ENCODE measurements around the gene BRF1.
"Not testable (repeated sequence)": the region's sequence is repeated elsewhere in the genome, so short reads cannot be mapped to it uniquely, and the experiment has no call there.

Gene BRF1

GRCh38 chr14:105337966-105338741 lies 37.4 kb upstream of the BRF1 start:
- peaks cover 66% of the 10 kb centered on the region for H3K4me1 ChIP-seq (ENCODE audit: control insufficient read depth, insufficient read depth, low read length)

GRCh38 chr14:105337433-105337832 lies 36.6 kb upstream of the BRF1 start:
- H3K27ac ChIP-seq (ENCODE audit: low read length), result no peak overlapping the region
- H3K9me3 ChIP-seq (ENCODE audit: control insufficient read depth in 2 of 2, low read length in 2 of 2), result no peaks in the 10 kb centered on the region
- peaks cover 63% of the 10 kb centered on the region for H3K4me1 ChIP-seq (ENCODE audit: control insufficient read depth, insufficient read depth, low read length)
- H3K36me3 ChIP-seq (ENCODE audit: control insufficient read depth in 2 of 2, insufficient read depth in 2 of 2, low read length in 2 of 2), result no peaks in the 10 kb centered on the region
- no peak overlapping the region for H3K9ac ChIP-seq (ENCODE audit: low read length in 2 of 2)
- H3K4me3 ChIP-seq (ENCODE audit: low read length in 2 of 2), result no peak overlapping the region
- H3K27me3 ChIP-seq (ENCODE audit: control insufficient read depth in 1 of 2, insufficient read depth in 2 of 2, low read length in 2 of 2), result no peaks in the 10 kb centered on the region

More at GRCh38 chr14:105337966-105338741, 37.4 kb upstream of the BRF1 start:
- H3K27me3 ChIP-seq (ENCODE audit: control insufficient read depth in 1 of 2, insufficient read depth in 2 of 2, low read length in 2 of 2), result no peaks in the 10 kb centered on the region
- H3K4me3 ChIP-seq (ENCODE audit: low read length in 2 of 2), result no peak overlapping the region
- no peak overlapping the region for H3K9ac ChIP-seq (ENCODE audit: low read length in 2 of 2)
- H3K9me3 ChIP-seq (ENCODE audit: control insufficient read depth in 2 of 2, low read length in 2 of 2), result no peaks in the 10 kb centered on the region
- H3K27ac ChIP-seq (ENCODE audit: low read length), result peak overlapping the region; percentile 49
- no peaks in the 10 kb centered on the region for H3K36me3 ChIP-seq (ENCODE audit: control insufficient read depth in 2 of 2, insufficient read depth in 2 of 2, low read length in 2 of 2)

GRCh38 chr14:105336477-105337287 lies 35.9 kb upstream of the BRF1 start:
- H3K27ac ChIP-seq (ENCODE audit: low read length), result no peak overlapping the region
- H3K36me3 ChIP-seq (ENCODE audit: control insufficient read depth in 2 of 2, insufficient read depth in 2 of 2, low read length in 2 of 2), result no peaks in the 10 kb centered on the region
- H3K9me3 ChIP-seq (ENCODE audit: control insufficient read depth in 2 of 2, low read length in 2 of 2), result no peaks in the 10 kb centered on the region
- peaks cover 59% of the 10 kb centered on the region for H3K4me1 ChIP-seq (ENCODE audit: control insufficient read depth, insufficient read depth, low read length)
- H3K9ac ChIP-seq (ENCODE audit: low read length in 2 of 2), result no peak overlapping the region
- no peak overlapping the region for H3K4me3 ChIP-seq (ENCODE audit: low read length in 2 of 2)
- H3K27me3 ChIP-seq (ENCODE audit: control insufficient read depth in 1 of 2, insufficient read depth in 2 of 2, low read length in 2 of 2), result no peaks in the 10 kb centered on the region

- H3K9ac ChIP-seq (ENCODE audit: low read length in 2 of 2), result no peak overlapping the region
- H3K9me3 ChIP-seq (ENCODE audit: control insufficient read depth in 2 of 2, low read length in 2 of 2), result no peaks in the 10 kb centered on the region
- H3K4me1 ChIP-seq (ENCODE audit: control insufficient read depth, insufficient read depth, low read length), result peaks cover 52% of the 10 kb centered on the region
- no peaks in the 10 kb centered on the region for H3K27me3 ChIP-seq (ENCODE audit: control insufficient read depth in 1 of 2, insufficient read depth in 2 of 2, low read length in 2 of 2)
- H3K27ac ChIP-seq (ENCODE audit: low read length), result no peak overlapping the region
- no peaks in the 10 kb centered on the region for H3K36me3 ChIP-seq (ENCODE audit: control insufficient read depth in 2 of 2, insufficient read depth in 2 of 2, low read length in 2 of 2)
- no peak overlapping the region for H3K4me3 ChIP-seq (ENCODE audit: low read length in 2 of 2)
Measured at GRCh38 chr14:105335735-105336476, 35.1 kb upstream of the BRF1 start.

- not testable (repeated sequence) for H3K36me3 ChIP-seq (ENCODE audit: control insufficient read depth in 2 of 2, insufficient read depth in 2 of 2, low read length in 2 of 2); H3K4me3 ChIP-seq (ENCODE audit: low read length in 2 of 2); H3K27ac ChIP-seq (ENCODE audit: low read length); H3K9me3 ChIP-seq (ENCODE audit: control insufficient read depth in 2 of 2, low read length in 2 of 2); H3K27me3 ChIP-seq (ENCODE audit: control insufficient read depth in 1 of 2, insufficient read depth in 2 of 2, low read length in 2 of 2); H3K9ac ChIP-seq (ENCODE audit: low read length in 2 of 2)
- peaks cover 47% of the 10 kb centered on the region for H3K4me1 ChIP-seq (ENCODE audit: control insufficient read depth, insufficient read depth, low read length)
Measured at GRCh38 chr14:105335231-105335542, 34.4 kb upstream of the BRF1 start.

- no peak overlapping the region for H3K9ac ChIP-seq (ENCODE audit: low read length in 2 of 2)
- no peaks in the 10 kb centered on the region for H3K9me3 ChIP-seq (ENCODE audit: control insufficient read depth in 2 of 2, low read length in 2 of 2)
- no peaks in the 10 kb centered on the region for H3K27me3 ChIP-seq (ENCODE audit: control insufficient read depth in 1 of 2, insufficient read depth in 2 of 2, low read length in 2 of 2)
- H3K36me3 ChIP-seq (ENCODE audit: control insufficient read depth in 2 of 2, insufficient read depth in 2 of 2, low read length in 2 of 2), result no peaks in the 10 kb centered on the region
- no peak overlapping the region for H3K4me3 ChIP-seq (ENCODE audit: low read length in 2 of 2)
- H3K4me1 ChIP-seq (ENCODE audit: control insufficient read depth, insufficient read depth, low read length), result peaks cover 46% of the 10 kb centered on the region
- no peak overlapping the region for H3K27ac ChIP-seq (ENCODE audit: low read length)
Measured at GRCh38 chr14:105334383-105335230, 33.8 kb upstream of the BRF1 start.

- Histone ChIP-seq H3K9me3 (ENCODE audit: control insufficient read depth in 2 of 2, low read length in 2 of 2) (no peaks in the 10 kb centered on the region), H3K9ac (ENCODE audit: low read length in 2 of 2) (no peak overlapping the region), H3K36me3 (ENCODE audit: control insufficient read depth in 2 of 2, insufficient read depth in 2 of 2, low read length in 2 of 2) (no peaks in the 10 kb centered on the region), H3K27ac (ENCODE audit: low read length) (no peak overlapping the region), H3K27me3 (ENCODE audit: control insufficient read depth in 1 of 2, insufficient read depth in 2 of 2, low read length in 2 of 2) (no peaks in the 10 kb centered on the region), H3K4me1 (ENCODE audit: control insufficient read depth, insufficient read depth, low read length) (peaks cover 42% of the 10 kb centered on the region), H3K4me3 (ENCODE audit: low read length in 2 of 2) (no peak overlapping the region)
Measured at GRCh38 chr14:105333613-105334364, 33.0 kb upstream of the BRF1 start.

GRCh38 chr14:105333020-105333490 lies 32.3 kb upstream of the BRF1 start:
- peak overlapping the region in 1 of 2 donors; percentile 6 for H3K9ac ChIP-seq (ENCODE audit: low read length in 2 of 2)
- H3K36me3 ChIP-seq (ENCODE audit: control insufficient read depth in 2 of 2, insufficient read depth in 2 of 2, low read length in 2 of 2), result no peaks in the 10 kb centered on the region
- H3K4me1 ChIP-seq (ENCODE audit: control insufficient read depth, insufficient read depth, low read length), result peaks cover 35% of the 10 kb centered on the region

GRCh38 chr14:105332350-105332874 lies 31.6 kb upstream of the BRF1 start:
- Histone ChIP-seq H3K36me3 (ENCODE audit: control insufficient read depth in 2 of 2, insufficient read depth in 2 of 2, low read length in 2 of 2) (no peaks in the 10 kb centered on the region), H3K4me3 (ENCODE audit: low read length in 2 of 2) (no peak overlapping the region), H3K9ac (ENCODE audit: low read length in 2 of 2) (no peak overlapping the region), H3K27me3 (ENCODE audit: control insufficient read depth in 1 of 2, insufficient read depth in 2 of 2, low read length in 2 of 2) (no peaks in the 10 kb centered on the region), H3K4me1 (ENCODE audit: control insufficient read depth, insufficient read depth, low read length) (peaks cover 29% of the 10 kb centered on the region), H3K9me3 (ENCODE audit: control insufficient read depth in 2 of 2, low read length in 2 of 2) (no peaks in the 10 kb centered on the region), H3K27ac (ENCODE audit: low read length) (no peak overlapping the region)

More at GRCh38 chr14:105333020-105333490, 32.3 kb upstream of the BRF1 start:
- no peak overlapping the region for H3K4me3 ChIP-seq (ENCODE audit: low read length in 2 of 2)
- no peaks in the 10 kb centered on the region for H3K27me3 ChIP-seq (ENCODE audit: control insufficient read depth in 1 of 2, insufficient read depth in 2 of 2, low read length in 2 of 2)
- no peak overlapping the region for H3K27ac ChIP-seq (ENCODE audit: low read length)
- no peaks in the 10 kb centered on the region for H3K9me3 ChIP-seq (ENCODE audit: control insufficient read depth in 2 of 2, low read length in 2 of 2)

All from stomach smooth muscle (tissue), 2 donors.